Coronary artery (tissue), 2 donors: Measurements from ENCODE around the gene BRD3OS.

ENCODE experiments used
- DNase-seq: peaks from one replicate; pipeline ENCODE4 v3.0.0-alpha.2; 2017; ENCODE audit warnings: low spot score
- H3K27ac ChIP-seq, 2 donors: fragments of 200-600 bp; sonication (generic); one replicate each; pipeline ENCODE4 v1.5.1; 2016 to 2019
- H3K4me3 ChIP-seq: fragments of 200-600 bp; sonication (generic); 2 replicates; pipeline ENCODE4 v1.5.1; 2016; ENCODE audit warnings: mild to moderate bottlenecking, moderate library complexity
- TF ChIP-seq, protein P1 (sequence below): fragments of 200-600 bp; sonication (generic); IDR thresholded peaks from one replicate; pipeline ENCODE4 v1.5.1; 2019; ENCODE audit warnings: antibody characterized with exemption

BRD3OS gene

DNA sequence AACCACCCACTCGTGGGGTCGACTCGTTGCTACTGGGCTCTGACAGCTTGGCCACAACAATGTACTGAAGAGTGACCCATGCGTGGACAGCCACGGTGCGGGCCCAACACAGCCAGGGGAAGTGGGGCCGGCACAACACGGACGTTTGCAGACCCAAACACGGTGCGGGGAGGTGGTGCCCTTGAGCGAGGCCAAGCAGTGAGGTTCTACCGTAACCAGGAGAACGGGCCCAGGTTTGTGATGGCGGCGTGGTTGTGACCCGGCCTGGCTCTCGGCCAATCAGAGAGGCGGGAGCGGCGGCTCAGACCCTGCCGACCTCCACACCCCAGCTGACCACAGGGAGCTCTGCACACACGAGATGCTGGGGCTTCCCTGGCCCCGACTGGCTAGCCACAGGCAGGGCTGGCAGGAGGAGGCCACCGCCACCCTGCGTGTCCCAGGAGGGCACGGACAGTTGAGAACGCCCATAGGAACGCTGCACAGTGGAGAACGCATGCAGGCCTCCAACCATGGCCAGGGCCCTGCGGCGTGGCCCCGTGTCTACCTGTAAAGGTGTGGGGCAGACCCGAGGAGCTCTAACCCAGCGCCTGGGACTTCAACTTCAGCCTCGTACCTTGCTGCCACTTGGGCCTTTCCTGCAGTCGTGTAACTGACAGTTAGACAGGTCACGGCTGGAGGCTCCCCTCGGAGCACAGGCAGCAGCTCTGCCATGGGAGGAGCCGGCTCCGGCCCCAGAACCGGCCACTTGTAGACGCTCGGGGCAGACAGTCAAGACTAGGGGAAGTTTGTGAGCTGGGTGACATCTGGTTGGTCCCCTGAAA, 28.9 kb downstream of the BRD3OS start:
- TF ChIP-seq, protein P1, sequence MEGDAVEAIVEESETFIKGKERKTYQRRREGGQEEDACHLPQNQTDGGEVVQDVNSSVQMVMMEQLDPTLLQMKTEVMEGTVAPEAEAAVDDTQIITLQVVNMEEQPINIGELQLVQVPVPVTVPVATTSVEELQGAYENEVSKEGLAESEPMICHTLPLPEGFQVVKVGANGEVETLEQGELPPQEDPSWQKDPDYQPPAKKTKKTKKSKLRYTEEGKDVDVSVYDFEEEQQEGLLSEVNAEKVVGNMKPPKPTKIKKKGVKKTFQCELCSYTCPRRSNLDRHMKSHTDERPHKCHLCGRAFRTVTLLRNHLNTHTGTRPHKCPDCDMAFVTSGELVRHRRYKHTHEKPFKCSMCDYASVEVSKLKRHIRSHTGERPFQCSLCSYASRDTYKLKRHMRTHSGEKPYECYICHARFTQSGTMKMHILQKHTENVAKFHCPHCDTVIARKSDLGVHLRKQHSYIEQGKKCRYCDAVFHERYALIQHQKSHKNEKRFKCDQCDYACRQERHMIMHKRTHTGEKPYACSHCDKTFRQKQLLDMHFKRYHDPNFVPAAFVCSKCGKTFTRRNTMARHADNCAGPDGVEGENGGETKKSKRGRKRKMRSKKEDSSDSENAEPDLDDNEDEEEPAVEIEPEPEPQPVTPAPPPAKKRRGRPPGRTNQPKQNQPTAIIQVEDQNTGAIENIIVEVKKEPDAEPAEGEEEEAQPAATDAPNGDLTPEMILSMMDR: no peak
- DNase-seq: no peak
- no peak overlapping the region for H3K27ac ChIP-seq
- H3K4me3 ChIP-seq: no peak overlapping the region

DNA sequence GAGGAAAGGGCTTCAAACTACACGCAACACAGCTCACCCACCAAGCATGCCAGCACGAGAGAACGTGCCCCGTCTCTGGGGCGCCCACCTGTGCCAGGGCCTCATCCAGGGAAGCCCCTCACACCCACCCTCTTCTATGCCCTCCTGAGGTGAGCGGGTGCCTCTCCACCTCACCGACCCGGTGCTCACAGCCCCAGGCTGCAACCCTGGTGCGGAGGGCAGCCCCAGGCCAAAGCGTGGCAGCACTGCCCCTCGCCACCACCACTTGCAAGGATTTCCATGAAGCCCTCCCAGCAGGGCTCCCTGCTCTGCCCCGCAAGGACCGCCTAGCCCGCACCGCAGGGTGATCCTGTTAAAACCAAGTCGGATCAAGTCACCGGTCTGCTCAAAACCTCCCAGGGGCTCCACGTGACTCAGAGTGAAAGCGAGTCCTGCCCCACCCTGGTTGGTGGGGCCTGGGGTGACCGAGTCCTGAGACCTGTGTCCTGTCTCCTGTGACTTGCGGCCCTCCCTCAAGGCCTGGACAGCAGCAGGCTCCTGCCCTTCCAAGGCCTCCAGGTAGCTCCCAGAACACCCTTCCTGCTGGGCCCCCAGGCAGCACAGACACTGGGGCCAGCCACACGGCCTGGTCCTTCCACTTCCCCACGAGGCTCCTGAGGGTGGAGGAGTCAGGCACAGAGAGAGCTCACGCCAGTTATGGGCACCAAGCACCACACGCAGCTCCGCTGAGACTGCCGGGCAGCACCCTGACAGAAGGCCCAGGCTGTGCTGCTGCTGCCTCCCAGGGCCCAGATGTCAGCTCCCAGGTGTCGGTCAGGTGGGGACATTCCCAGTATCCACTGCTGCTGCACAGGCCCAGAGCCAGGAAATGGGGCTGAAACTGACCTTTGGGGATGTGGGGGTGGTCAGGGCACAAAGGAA, 29.9 kb downstream of the BRD3OS start:
- DNase-seq: no peak
- Histone ChIP-seq H3K4me3 (no peak overlapping the region), H3K27ac (no peak overlapping the region)
- TF ChIP-seq, protein P1: no peak

DNA sequence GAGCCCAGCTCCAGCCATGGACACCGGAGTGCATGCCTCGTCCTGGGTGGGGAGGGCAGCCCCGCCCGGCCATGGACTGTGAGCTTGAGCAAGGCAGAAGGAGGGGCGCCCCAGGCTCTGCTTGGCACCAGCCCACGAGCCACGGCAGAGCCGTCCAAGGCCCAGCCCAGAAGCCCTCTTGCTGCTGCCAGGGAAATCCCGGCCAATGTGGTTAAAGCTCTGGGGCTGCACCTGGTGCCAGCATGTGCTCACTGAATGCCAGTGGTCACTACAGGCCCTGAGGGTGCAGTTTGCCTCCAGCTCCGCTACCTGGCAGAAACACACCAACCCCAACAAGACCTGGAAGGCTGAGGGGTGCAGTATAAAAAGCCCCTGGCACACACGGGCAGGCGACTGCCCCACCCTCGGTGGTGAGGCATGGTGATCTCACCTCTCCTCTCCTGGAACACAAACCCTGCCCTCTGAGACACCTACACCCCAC, 30.7 kb downstream of the BRD3OS start:
- Histone ChIP-seq H3K4me3 (peak overlapping the region; percentile 7), H3K27ac (peak overlapping the region in 1 of 2 donors; percentile 16)
- DNase-seq: peak; percentile 84
- TF ChIP-seq, protein P1: no peak

DNA sequence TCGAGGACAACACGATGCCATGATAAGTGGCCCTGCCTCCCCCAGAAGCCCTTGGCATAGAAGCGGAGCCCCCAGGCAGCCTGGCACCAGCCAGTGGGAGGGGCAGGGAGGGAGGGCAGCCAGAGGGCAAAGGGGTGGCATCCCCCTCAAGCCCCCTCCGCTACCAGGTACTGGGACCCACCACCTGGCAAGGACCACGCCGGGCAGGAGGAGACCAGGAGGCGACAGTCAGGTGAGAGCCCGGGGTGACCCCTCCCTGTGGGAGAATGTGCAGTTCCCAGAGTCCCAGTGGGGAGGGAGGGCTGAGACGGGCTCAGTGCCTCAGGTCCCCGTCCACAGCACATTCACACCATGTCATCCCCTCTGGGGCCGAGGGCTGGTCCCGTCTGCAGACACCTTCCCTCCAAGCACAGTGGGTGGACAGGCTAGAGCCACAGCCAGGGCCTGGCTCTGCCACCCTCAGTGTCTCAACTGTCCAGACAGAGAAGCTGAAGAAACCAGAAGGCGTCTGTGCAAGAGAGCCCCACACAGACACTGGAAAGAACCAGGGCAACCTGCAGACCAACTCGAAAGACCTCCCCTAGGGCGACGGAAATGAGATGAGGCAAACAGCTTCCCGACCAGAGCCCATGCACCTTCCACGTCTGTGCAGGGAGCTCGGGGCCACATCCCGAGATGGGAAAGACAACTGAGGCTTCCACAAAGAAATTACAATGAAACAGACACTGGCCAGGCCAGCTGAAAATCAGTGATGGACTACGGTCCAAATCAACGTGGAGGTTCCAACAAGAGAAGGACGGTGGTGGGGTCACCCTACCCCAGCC, 31.4 kb downstream of the BRD3OS start:
- peak overlapping the region; percentile 7 for H3K4me3 ChIP-seq
- no peak for DNase-seq
- TF ChIP-seq, protein P1: no peak
- H3K27ac ChIP-seq: peak overlapping the region in 1 of 2 donors; percentile 16

DNA sequence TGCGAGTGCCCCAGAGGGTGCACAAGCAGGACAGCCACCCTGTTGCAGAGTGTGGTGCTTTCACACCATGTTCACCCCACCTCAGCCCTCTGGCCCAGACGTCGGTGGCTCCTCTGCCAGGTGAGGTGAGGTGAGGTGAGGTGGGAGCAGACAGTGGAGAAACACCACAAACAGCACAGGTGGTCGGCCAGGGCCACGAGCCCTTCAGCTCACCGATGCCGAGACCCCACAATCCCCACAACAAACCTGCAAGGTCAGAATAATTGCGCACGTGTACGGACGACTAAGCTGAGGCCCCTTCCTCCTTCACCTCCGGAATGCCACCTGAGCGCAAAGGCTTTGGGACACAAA, 32.0 kb downstream of the BRD3OS start:
- DNase-seq: no peak
- no peak overlapping the region for H3K27ac ChIP-seq
- TF ChIP-seq, protein P1: no peak
- H3K4me3 ChIP-seq: no peak overlapping the region

DNA sequence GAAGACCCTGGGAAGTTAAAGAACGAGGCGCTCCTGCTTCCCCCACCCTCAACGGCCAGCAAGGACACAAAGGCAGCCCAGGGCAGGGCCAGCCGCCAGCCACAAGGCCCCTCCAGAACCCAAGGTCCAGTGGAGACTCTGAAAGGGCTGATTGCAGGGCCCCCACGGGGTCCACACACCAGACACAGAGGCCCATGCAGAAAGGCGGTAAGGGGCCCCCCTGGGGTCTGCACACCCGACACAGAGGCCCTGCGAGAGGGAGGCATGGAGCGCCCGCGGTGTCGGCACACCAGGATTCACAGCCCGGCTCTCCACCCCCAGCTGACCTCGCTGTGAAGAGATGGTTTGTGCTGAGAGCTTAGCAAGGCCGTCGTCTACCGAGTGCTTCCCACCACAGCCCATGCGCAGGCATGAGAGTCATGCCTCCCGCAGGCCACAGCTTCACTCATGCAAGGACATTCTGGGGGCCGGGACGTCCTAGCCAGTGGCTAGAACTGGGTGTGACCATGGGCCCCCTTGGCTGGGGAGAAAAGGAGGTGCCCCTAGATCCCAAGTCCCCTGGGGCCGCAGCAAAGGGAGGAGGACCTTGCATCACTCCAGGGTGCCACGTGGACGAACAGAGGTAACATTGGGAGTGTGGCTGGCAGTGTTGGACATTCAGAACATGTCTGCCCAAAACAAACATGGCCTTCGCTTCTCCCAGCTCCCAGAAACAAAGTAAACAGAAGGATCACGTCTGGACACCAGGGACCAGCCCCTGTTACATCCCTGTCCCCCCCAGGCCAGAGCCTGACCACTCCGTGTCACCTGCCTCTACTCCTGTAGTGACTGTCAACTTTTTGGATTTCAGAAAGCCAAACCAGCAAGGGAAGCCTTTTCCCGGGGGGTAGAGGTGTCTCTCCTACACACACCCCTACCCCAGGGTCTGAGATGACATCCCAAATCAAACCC, 32.7 kb downstream of the BRD3OS start:
- TF ChIP-seq, protein P1: no peak
- DNase-seq: no peak
- no peak overlapping the region for H3K27ac ChIP-seq
- no peak overlapping the region for H3K4me3 ChIP-seq
